Activated T-helper 17 cell treated with anti-CD3 and anti-CD28 coated beads, Interleukin-2, amount 50 U/mL, for 72 hours (primary cell): Measurements from ENCODE around the gene PPM1K. TPM values are rescaled to one million over a fixed set of nuclear protein-coding genes. Genes with fewer than 3 reads are reported as not detected.

Experiments
- ATAC-seq: fragments of 150-1000 bp; cut with Tn5 transposase; replicated peaks from 2 replicates; pipeline ENCODE4 v1.10.0; 2021; ENCODE audit warnings: mild to moderate bottlenecking, moderate library complexity
- H3K27ac Mint-ChIP-seq: one replicate; pipeline ENCODE4 v1.8.0; 2022; ENCODE audit warnings: mixed read lengths
- H3K27me3 Mint-ChIP-seq: one replicate; pipeline ENCODE4 v1.8.0; 2022; ENCODE audit warnings: mixed read lengths
- H3K36me3 Mint-ChIP-seq: one replicate; pipeline ENCODE4 v1.8.0; 2022; ENCODE audit warnings: low read depth, mild to moderate bottlenecking, mixed read lengths
- H3K4me1 Mint-ChIP-seq: one replicate; pipeline ENCODE4 v1.8.0; 2022; ENCODE audit warnings: mixed read lengths
- H3K4me3 Mint-ChIP-seq: one replicate; pipeline ENCODE4 v1.8.0; 2022; ENCODE audit warnings: mild to moderate bottlenecking, mixed read lengths
- H3K9me3 Mint-ChIP-seq: one replicate; pipeline ENCODE4 v1.8.0; 2022; ENCODE audit warnings: mixed read lengths
- total RNA-seq, 2 donors: library from RNA; stranded (reverse); gene quantifications; one replicate each; pipeline ENCODE4 v1.2.3, GENCODE V29; 2022

The PPM1K gene
- total RNA-seq, 2 donors from 2014 or later: 49.9 to 66.7 TPM

GRCh38 chr4:88216395-88216794 lies 68.0 kb downstream of the PPM1K start:
- no peak overlapping the region for H3K4me3 Mint-ChIP-seq
- no peaks in the 10 kb centered on the region for H3K9me3 Mint-ChIP-seq
- H3K27ac Mint-ChIP-seq: no peak overlapping the region
- ATAC-seq: no peak
- peaks cover 10% of the 10 kb centered on the region for H3K27me3 Mint-ChIP-seq
- peaks cover 4% of the 10 kb centered on the region for H3K4me1 Mint-ChIP-seq
- no peaks in the 10 kb centered on the region for H3K36me3 Mint-ChIP-seq

GRCh38 chr4:88215351-88215750 lies 69.0 kb downstream of the PPM1K start:
- no peaks in the 10 kb centered on the region for H3K9me3 Mint-ChIP-seq
- H3K4me1 Mint-ChIP-seq: peaks cover 4% of the 10 kb centered on the region
- no peak for ATAC-seq
- no peaks in the 10 kb centered on the region for H3K36me3 Mint-ChIP-seq
- no peak overlapping the region for H3K4me3 Mint-ChIP-seq
- H3K27me3 Mint-ChIP-seq: peaks cover 10% of the 10 kb centered on the region
- no peak overlapping the region for H3K27ac Mint-ChIP-seq

- ATAC-seq: no peak
- Mint-ChIP-seq H3K27me3 (peaks cover 7% of the 10 kb centered on the region), H3K9me3 (no peaks in the 10 kb centered on the region), H3K4me1 (no peaks in the 10 kb centered on the region), H3K4me3 (no peak overlapping the region), H3K36me3 (no peaks in the 10 kb centered on the region), H3K27ac (no peak overlapping the region)
Observed at GRCh38 chr4:88212253-88212561, 72.2 kb downstream of the PPM1K start.

- H3K36me3 Mint-ChIP-seq: no peaks in the 10 kb centered on the region
- ATAC-seq: no peak
- H3K4me1 Mint-ChIP-seq: no peaks in the 10 kb centered on the region
Observed at GRCh38 chr4:88211473-88212252, 72.7 kb downstream of the PPM1K start.

GRCh38 chr4:88208156-88208555 lies 76.2 kb downstream of the PPM1K start:
- Mint-ChIP-seq H3K4me1 (no peaks in the 10 kb centered on the region), H3K9me3 (no peaks in the 10 kb centered on the region), H3K27ac (no peak overlapping the region), H3K27me3 (peaks cover 1% of the 10 kb centered on the region), H3K4me3 (no peak overlapping the region), H3K36me3 (no peaks in the 10 kb centered on the region)
- ATAC-seq: no peak

More at GRCh38 chr4:88211473-88212252, 72.7 kb downstream of the PPM1K start:
- Mint-ChIP-seq H3K4me3 (no peak overlapping the region), H3K27ac (no peak overlapping the region), H3K9me3 (no peaks in the 10 kb centered on the region), H3K27me3 (peaks cover 7% of the 10 kb centered on the region)

Other genes with a start within 250 kb of the PPM1K start
- under 1 TPM; 0.56 to 0.63 TPM for gene ABCG2, start 125.9 kb downstream of the PPM1K start, total RNA-seq
- 1 to 10 TPM; 5.7 to 6.8 TPM for gene HERC6, start 94.3 kb upstream of the PPM1K start, total RNA-seq
- 10 to 100 TPM; 26.1 to 26.9 TPM for gene HERC5, start 172.6 kb upstream of the PPM1K start, total RNA-seq
- 10 to 100 TPM; 28.6 to 54.5 TPM for gene PYURF, start 239.2 kb upstream of the PPM1K start, total RNA-seq